ENCODE measurements around the gene SERPINB3. TPM values are rescaled to one million over a fixed set of nuclear protein-coding genes. Genes with fewer than 3 reads are reported as not detected.
"Not testable (repeated sequence)": the region's sequence is repeated elsewhere in the genome, so short reads cannot be mapped to it uniquely, and the experiment has no call there.

Gene SERPINB3
- total RNA-seq, 1 experiment from 2014 or later = not detected

DNA sequence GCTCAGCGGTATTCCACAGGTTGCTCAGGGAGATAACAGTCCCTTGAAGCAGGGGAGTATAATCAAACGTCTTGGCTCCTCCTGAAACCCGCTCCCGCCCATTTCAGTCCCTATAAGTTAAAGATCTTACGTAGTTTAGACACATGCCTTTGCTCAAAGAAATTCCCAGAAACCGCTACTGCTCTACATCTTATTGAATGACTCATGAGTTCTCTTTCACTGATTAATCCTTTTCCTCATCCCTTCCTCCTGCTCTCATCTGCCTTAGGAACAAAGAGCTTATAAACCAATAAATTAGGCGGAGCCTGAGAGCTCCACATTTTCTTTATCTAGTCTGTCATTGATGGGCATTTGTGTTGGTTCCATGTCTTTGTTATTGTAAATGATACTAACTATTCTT, 13.5 kb downstream of the SERPINB3 start:
- CTCF ChIA-PET = no interaction called here
- peak; percentile 30 for DNase-seq (ENCODE audit: low spot score)

GRCh38 chr18:63646936-63647335, 14.8 kb downstream of the SERPINB3 start:
- no peaks in the 10 kb centered on the region for H3K27me3 ChIP-seq (replicated peaks; ENCODE audit: insufficient read depth, low read depth, low read length, poor library complexity)
- no peak for DNase-seq (ENCODE audit: low spot score)
- no TSS peak for BruUV-seq (replicated peaks)
- intact Hi-C loops (cut with micrococcal nuclease; ENCODE audit: unreplicated experiment) = no loop called here
- peaks cover 7% of the 10 kb centered on the region for H3K4me1 ChIP-seq (ENCODE audit: insufficient read depth, low read length, poor library complexity, severe bottlenecking)
- H3K9me3 ChIP-seq (ENCODE audit: low read depth, low read length, poor library complexity, severe bottlenecking) = no peaks in the 10 kb centered on the region
- CTCF ChIA-PET = no interaction called here
- H3K4me3 ChIP-seq (ENCODE audit: low read depth, low read length, poor library complexity, severe bottlenecking) = no peak overlapping the region
- H3K36me3 ChIP-seq (ENCODE audit: insufficient read depth, low read length, poor library complexity, severe bottlenecking) = no peaks in the 10 kb centered on the region
- H3K27ac ChIP-seq (ENCODE audit: low read depth, low read length, poor library complexity, severe bottlenecking) = no peak overlapping the region
- TF ChIP-seq, protein P1, sequence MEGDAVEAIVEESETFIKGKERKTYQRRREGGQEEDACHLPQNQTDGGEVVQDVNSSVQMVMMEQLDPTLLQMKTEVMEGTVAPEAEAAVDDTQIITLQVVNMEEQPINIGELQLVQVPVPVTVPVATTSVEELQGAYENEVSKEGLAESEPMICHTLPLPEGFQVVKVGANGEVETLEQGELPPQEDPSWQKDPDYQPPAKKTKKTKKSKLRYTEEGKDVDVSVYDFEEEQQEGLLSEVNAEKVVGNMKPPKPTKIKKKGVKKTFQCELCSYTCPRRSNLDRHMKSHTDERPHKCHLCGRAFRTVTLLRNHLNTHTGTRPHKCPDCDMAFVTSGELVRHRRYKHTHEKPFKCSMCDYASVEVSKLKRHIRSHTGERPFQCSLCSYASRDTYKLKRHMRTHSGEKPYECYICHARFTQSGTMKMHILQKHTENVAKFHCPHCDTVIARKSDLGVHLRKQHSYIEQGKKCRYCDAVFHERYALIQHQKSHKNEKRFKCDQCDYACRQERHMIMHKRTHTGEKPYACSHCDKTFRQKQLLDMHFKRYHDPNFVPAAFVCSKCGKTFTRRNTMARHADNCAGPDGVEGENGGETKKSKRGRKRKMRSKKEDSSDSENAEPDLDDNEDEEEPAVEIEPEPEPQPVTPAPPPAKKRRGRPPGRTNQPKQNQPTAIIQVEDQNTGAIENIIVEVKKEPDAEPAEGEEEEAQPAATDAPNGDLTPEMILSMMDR (conservative IDR thresholded peaks at IDR 0.05; ENCODE audit: low read depth, low read length) = no peak
- no peak for TF ChIP-seq EZH2 (IDR thresholded peaks at IDR 0.05; ENCODE audit: borderline replicate concordance, low read depth, low read length, poor library complexity, severe bottlenecking)
- POLR2A ChIA-PET (ENCODE audit: low non-redundant PET) = no interaction called here

More for the DNA sequence above, 13.5 kb downstream of the SERPINB3 start:
- intact Hi-C loops (cut with micrococcal nuclease; ENCODE audit: unreplicated experiment) = no loop called here
- no peaks in the 10 kb centered on the region for H3K9me3 ChIP-seq (ENCODE audit: low read depth, low read length, poor library complexity, severe bottlenecking)
- BruUV-seq (replicated peaks) = no TSS peak
- H3K4me3 ChIP-seq (ENCODE audit: low read depth, low read length, poor library complexity, severe bottlenecking) = no peak overlapping the region
- no peaks in the 10 kb centered on the region for H3K27me3 ChIP-seq (replicated peaks; ENCODE audit: insufficient read depth, low read depth, low read length, poor library complexity)
- H3K36me3 ChIP-seq (ENCODE audit: insufficient read depth, low read length, poor library complexity, severe bottlenecking) = no peaks in the 10 kb centered on the region
- no peak overlapping the region for H3K27ac ChIP-seq (ENCODE audit: low read depth, low read length, poor library complexity, severe bottlenecking)
- H3K4me1 ChIP-seq (ENCODE audit: insufficient read depth, low read length, poor library complexity, severe bottlenecking) = peaks cover 7% of the 10 kb centered on the region
- POLR2A ChIA-PET (ENCODE audit: low non-redundant PET) = no interaction called here
- TF ChIP-seq, protein P1 (conservative IDR thresholded peaks at IDR 0.05; ENCODE audit: low read depth, low read length) = no peak
- TF ChIP-seq EZH2 (IDR thresholded peaks at IDR 0.05; ENCODE audit: borderline replicate concordance, low read depth, low read length, poor library complexity, severe bottlenecking) = no peak

DNA sequence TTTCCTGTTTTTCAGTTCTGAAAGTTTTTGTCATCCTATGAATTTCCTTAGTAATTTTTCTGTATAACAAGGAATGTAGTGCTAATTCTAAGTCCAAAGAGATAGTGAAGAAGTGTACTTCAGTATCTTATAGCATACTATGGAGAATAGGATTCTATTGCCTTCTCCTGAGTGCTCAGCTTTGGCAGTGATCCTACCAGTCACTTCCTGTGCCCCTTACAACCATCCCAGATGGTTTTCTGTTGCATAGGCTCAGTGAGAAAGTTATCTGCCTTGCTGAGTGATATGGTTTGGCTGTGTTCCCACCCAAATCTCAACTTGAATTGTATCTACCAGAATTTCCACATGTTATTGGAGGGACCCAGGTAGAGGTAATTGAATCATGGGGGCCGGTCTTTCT, 17.0 kb downstream of the SERPINB3 start:
- H3K4me3 ChIP-seq (ENCODE audit: low read depth, low read length, poor library complexity, severe bottlenecking); H3K4me1 ChIP-seq (ENCODE audit: insufficient read depth, low read length, poor library complexity, severe bottlenecking); BruUV-seq (replicated peaks); H3K27me3 ChIP-seq (replicated peaks; ENCODE audit: insufficient read depth, low read depth, low read length, poor library complexity); DNase-seq (ENCODE audit: low spot score); H3K9me3 ChIP-seq (ENCODE audit: low read depth, low read length, poor library complexity, severe bottlenecking); CTCF ChIA-PET; intact Hi-C loops (cut with micrococcal nuclease; ENCODE audit: unreplicated experiment); POLR2A ChIA-PET (ENCODE audit: low non-redundant PET); H3K36me3 ChIP-seq (ENCODE audit: insufficient read depth, low read length, poor library complexity, severe bottlenecking); H3K27ac ChIP-seq (ENCODE audit: low read depth, low read length, poor library complexity, severe bottlenecking): not testable (repeated sequence)

DNA sequence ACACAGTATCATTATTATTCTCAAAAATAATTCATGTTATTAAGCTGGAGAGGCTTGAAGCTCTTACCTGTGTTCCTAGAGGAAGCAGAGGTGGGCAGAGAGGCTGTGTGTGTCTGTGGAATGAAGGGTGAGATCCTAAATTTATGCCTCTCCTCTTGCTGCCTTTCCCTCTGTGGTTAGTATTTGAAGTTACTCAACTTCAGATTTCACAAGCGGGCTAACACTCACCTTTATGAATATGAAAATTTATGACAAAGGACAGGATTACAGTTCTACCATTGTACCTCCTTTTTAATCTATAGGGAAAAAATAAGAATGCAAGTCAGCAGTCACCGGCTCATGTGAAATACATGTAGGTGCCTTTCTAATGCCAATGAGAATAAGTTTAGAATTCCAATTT, 17.6 kb downstream of the SERPINB3 start, which contains the start of gene SERPINB4:
Gene SERPINB4, minus strand, starts transcription at position 115 of the 400 bp plus-strand sequence. CDS start 679 bp downstream, outside the sequence.
- POLR2A ChIA-PET (ENCODE audit: low non-redundant PET); CTCF ChIA-PET; H3K36me3 ChIP-seq (ENCODE audit: insufficient read depth, low read length, poor library complexity, severe bottlenecking); DNase-seq (ENCODE audit: low spot score); H3K4me3 ChIP-seq (ENCODE audit: low read depth, low read length, poor library complexity, severe bottlenecking); H3K27ac ChIP-seq (ENCODE audit: low read depth, low read length, poor library complexity, severe bottlenecking); intact Hi-C loops (cut with micrococcal nuclease; ENCODE audit: unreplicated experiment); H3K4me1 ChIP-seq (ENCODE audit: insufficient read depth, low read length, poor library complexity, severe bottlenecking); H3K27me3 ChIP-seq (replicated peaks; ENCODE audit: insufficient read depth, low read depth, low read length, poor library complexity); BruUV-seq (replicated peaks); H3K9me3 ChIP-seq (ENCODE audit: low read depth, low read length, poor library complexity, severe bottlenecking): not testable (repeated sequence)

DNA sequence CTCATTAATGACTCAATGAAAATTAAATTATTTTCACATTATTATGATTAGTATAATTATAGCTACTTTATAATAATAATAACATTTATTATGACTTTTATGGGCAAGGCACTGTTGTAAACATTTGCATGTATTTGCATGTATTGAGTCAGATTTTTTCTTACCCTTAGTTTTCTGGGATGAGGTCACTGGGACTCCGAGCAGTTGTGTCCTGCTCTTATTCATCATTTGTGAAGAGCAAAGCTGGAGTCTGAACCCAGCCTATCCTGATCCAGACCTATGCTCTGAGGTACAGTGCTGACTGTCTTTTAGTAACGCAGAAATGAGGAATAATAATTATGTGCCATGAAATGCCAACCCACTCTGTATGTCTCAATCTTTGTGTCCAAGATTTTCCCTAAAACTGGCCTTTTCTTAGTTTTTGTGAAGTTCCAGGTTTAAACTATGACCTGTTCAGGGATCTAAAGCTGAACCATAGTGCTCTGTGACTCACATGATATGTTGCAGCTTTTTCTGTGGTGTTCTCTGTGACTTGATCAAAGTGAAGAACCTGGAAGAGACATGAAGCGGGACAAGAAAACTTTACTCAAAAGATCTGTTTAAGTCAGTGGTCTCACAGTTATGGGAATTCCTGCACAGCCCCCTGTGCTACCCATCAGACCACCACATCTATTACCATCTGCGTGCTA, 18.9 kb downstream of the SERPINB3 start:
- H3K9me3 ChIP-seq (ENCODE audit: low read depth, low read length, poor library complexity, severe bottlenecking); CTCF ChIA-PET; intact Hi-C loops (cut with micrococcal nuclease; ENCODE audit: unreplicated experiment); H3K27ac ChIP-seq (ENCODE audit: low read depth, low read length, poor library complexity, severe bottlenecking); DNase-seq (ENCODE audit: low spot score); H3K4me3 ChIP-seq (ENCODE audit: low read depth, low read length, poor library complexity, severe bottlenecking); H3K4me1 ChIP-seq (ENCODE audit: insufficient read depth, low read length, poor library complexity, severe bottlenecking); BruUV-seq (replicated peaks); H3K27me3 ChIP-seq (replicated peaks; ENCODE audit: insufficient read depth, low read depth, low read length, poor library complexity); H3K36me3 ChIP-seq (ENCODE audit: insufficient read depth, low read length, poor library complexity, severe bottlenecking): not testable (repeated sequence)
- POLR2A ChIA-PET (ENCODE audit: low non-redundant PET) = interaction anchor here (0.6 kb wide), 2 partner anchors 44 to 64 kb away, joined by 3 to 5 read pairs; no protein-coding TSS in a partner anchor

GRCh38 chr18:63641157-63641680, 20.5 kb downstream of the SERPINB3 start:
- not testable (repeated sequence) for H3K4me3 ChIP-seq (ENCODE audit: low read depth, low read length, poor library complexity, severe bottlenecking)

More at GRCh38 chr18:63641157-63641680, 20.5 kb downstream of the SERPINB3 start:
- H3K36me3 ChIP-seq (ENCODE audit: insufficient read depth, low read length, poor library complexity, severe bottlenecking); H3K27me3 ChIP-seq (replicated peaks; ENCODE audit: insufficient read depth, low read depth, low read length, poor library complexity); CTCF ChIA-PET; intact Hi-C loops (cut with micrococcal nuclease; ENCODE audit: unreplicated experiment); H3K27ac ChIP-seq (ENCODE audit: low read depth, low read length, poor library complexity, severe bottlenecking); POLR2A ChIA-PET (ENCODE audit: low non-redundant PET); BruUV-seq (replicated peaks); DNase-seq (ENCODE audit: low spot score); H3K9me3 ChIP-seq (ENCODE audit: low read depth, low read length, poor library complexity, severe bottlenecking); H3K4me1 ChIP-seq (ENCODE audit: insufficient read depth, low read length, poor library complexity, severe bottlenecking): not testable (repeated sequence)
